ENCODE measurements around the gene RBBP8.

RBBP8 gene

DNA sequence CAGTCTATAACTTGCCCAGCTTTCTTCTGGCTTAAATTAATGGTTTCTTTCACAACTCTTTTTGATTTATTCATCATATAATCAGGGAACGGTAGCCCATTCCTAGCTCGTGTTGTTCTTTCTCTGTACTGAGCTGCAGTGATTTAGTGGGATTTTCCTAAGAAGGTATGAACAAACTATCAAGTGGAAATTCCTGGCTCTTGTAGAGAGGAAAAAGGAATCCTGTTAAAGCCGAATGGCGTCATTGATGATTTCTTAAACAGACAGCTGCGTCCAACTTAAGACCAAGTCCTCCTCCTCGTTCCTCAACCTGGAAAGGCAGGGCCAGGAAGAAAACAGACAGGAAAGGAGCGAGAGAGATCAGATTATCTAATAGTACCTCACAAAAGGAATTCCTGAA, 132.9 kb downstream of the RBBP8 start:
- ATAC-seq, result no peak

DNA sequence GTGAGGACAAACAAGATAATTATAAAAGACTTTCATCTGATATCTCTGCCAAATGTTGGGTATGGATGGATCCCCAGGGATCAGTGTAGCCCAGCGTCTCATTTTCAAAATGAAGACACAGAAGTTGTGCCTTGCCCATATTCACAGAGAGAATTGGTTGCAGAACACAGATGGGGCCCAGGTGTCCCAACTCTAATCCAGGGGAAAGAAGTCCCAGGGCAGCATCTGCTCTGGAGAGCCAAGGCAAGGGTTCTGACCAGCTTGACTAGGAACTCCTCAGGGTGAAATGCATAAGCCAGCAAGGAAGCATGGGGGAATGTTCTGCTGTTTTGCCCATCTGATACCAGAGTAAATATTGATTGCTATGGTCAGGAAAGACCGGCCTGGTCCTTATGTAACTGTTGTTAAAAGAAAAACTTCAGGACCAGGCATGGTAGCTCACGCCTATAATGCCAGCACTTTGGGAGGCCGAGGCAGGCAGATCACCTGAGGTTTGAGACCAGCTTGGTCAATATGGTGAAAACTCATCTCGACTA, 133.4 kb downstream of the RBBP8 start:
- no peak for ATAC-seq

DNA sequence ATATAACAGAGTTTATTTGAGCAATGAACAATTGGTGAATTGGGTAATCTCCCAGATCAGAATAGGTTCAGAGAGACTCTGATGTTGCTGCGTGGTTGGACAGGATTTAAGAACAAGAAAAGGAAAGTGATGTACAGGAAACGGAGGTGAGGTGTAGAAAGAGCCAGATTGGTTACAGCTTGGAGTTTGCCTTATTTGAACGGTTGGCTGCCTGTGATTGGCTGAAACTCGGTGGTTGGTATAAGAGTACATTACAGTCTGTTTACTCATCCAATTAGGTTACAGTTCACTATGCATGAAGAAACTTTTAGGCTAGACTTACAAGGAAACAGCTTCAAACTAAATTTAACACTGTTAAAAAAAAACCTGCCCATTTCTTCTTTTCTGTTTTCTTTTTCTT, 134.1 kb downstream of the RBBP8 start:
- ATAC-seq, result no peak

DNA sequence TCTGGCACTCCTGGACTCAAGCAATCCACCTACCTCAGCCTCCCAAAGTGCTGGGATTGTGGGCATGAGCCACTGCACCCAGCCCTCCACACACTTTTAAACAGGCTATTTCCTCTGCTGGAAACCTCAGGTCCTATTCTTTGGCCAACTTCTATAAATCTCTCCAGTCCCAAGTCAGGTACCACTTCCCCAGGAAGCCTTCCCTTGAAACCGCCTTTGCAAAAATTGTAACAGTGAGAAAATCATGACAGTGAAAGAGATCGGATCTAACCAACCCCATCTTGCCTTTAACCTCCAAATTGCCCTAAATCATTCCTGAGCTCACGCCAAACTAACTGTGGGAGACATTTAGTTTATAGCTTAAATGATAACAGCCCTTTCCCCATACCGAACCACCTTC, 134.9 kb downstream of the RBBP8 start:
- ATAC-seq, result no peak

DNA sequence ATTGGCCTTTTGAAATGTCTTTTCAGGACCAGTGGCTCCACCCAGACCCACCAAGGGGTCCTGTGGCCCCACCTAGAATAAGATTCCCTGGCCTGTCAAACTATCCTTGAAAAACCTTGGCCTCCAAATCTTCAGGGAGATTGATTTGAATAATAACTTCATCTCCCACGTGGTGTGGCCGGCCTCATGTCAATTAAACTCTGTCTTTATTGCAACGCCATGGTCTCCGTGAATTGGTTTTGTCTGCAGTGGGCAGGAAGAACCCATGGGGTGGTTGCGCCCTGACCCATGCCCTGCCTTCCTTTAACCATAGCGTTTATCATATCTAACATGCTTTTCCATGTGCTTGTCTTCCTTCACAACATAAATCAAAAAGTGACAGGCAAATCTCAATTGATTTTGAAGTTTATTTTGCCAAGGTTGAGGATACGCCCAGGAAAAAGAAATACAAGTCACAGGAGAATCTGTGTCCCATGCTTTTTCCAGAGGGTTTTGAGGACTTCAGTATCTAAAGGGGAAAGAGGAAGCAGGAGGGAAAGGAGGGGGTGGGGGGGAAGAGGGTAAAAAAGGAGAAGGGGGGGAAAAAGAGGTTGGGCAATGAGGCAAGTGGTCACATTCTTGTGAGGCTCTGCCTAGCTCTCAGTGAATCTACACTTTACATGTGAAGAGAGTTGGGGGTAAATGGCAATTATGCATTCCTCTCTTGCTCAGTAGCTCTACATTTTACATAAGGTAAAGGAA, 135.6 kb downstream of the RBBP8 start:
- ATAC-seq, result no peak

DNA sequence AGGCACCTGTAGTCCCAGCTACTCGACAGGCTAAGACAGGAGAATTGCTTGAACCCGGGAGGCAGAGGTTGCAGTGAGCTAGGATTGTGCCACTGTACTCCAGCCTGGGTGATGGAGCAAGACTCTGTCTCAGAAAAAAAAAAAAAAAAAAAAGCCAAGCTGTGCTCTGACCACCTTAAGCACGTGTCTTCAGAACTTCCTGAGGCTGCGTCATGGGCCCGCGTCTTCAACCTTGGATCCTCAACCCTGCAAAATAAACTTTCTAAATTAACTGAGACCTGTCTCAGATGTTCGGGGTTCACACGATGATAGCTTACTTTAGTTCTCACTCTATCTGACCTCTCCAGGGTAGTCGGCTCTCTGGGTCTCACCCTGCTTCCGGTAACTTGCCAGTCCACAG, 136.4 kb downstream of the RBBP8 start:
- no peak for ATAC-seq

DNA sequence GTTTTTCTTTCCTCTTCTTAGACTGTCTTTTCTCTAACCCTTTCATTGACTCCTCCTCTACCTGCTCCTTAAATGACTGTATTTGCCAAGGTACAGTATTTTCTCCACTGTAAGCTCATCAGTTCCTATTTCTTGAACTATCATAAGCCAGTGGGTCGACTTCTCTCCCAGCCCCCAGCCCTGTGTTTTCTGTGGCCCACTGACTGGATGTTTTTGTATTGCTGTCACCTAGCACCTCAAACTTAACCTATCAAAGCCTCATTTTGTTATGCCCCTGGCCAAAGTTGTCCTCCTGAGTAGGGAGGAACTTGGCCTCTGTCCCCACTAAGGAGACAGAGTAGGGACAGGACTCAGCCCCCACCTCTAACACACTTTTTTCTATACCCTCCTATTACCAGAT, 136.8 kb downstream of the RBBP8 start:
- ATAC-seq, result no peak

DNA sequence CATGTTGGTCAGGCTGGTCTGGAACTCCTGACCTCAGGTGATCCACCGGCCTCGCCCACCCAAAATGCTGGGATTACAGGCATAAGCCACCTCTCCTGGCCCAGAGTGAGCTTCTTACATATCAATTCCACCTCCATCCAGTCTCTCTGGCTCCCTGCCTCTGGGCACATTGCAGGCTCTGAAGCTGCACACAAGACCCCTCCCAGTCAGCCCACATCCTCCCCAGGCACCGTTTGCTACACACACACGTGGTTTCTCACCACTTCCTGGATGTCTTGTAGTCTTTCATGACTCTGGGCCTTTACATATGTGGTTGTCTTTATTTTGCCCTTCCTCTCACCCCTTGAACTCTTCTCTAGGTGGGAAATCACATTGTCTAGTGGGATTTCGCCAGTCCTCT, 138.2 kb downstream of the RBBP8 start:
- peak; percentile 99 for ATAC-seq

DNA sequence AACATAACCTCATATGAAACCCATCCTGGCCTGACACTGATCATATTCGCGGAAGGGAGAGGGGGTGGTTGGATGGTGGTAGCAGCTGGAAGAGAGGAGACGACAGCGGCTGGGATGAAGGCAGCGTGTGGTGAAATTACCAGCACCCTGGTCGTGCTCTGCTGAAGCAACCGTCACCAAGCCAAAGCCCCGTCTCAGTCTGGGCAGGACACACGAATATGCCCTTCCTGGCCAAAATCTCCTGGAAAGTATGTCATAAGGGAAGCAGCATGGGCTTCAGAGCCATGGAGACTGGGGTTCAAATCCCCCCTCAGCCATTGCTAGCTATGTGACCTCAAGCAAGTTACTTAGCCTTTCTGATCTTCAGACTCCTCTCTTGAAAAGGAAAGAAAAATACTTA, 139.0 kb downstream of the RBBP8 start:
- ATAC-seq, result no peak

DNA sequence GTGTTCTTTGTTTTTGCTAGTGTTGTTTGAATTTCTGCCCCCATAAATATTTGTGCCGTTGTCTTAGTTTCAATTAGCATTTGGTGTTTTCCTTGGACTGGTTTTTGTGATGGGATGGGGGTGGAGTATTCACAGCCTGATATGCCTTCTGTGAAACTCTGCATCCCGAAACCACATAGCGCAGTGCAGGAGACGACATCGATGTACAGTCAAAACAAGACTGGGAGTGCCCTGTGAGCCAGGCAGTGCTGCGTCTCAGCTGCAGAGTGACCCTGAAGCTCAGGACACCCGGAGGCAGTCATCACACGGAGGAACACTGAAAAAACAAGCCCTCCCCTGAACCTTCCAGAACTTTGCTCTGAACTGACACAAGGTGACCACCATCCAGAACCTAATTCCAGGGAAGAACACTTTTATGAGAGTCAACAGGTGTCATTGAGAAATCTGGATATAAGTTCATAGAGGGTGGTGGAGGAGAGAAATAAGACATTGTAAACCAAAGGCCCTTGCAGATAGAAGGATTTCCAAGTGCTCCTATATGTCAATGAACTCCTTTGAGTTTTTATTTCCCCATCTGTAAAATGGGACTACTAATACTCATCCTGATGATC, 141.0 kb downstream of the RBBP8 start:
- no peak for ATAC-seq

Data from activated CD4-positive, CD25-positive, alpha-beta regulatory T cell treated with anti-CD3 and anti-CD28 coated beads, Interleukin-2, amount 50 U/mL, for 24 hours (primary cell).